Measurements from ENCODE around the gene CFAP20DC. TPM values are rescaled to one million over a fixed set of nuclear protein-coding genes. Genes with fewer than 3 reads are reported as not detected.
A peak's percentile ranks its signal among the peaks of the same experiment; 100 is the strongest.

CFAP20DC gene
- total and polyA plus RNA-seq, 4 donors, result 0.98 to 2.1 (median 1.5) TPM

DNA sequence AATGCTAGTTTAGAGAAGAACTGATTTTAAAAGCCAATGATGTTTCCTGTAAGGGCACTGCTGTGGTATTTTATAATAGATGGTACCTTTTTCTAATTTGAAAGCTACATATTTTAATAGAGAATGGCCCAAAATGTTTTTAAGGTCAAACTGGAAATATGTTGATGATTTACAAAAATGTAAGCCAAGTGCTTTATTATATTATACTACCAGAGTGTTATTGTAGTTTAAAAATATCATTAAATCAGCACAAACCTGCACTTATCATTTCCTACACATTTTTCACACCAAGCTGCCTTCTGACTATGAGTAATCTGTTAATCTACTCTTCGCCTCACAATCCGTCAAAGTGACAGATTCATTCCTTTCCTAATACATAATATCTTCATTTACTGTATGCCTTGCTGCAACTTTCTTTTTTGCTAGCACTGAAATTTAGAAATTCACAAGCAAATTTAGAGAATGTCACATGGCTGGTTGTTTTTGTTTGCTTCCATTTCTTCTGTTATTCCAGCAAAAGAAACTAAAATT, 256.8 kb downstream of the CFAP20DC start:
- H3K9ac ChIP-seq (ENCODE audit: low read depth in 1 of 2, low read length in 2 of 2), result no peak overlapping the region
- no peaks in the 10 kb centered on the region for H3K9me3 ChIP-seq (ENCODE audit: control insufficient read depth in 4 of 4, low read length in 3 of 4)
- H3K4me3 ChIP-seq (ENCODE audit: low read depth in 1 of 3, low read length in 3 of 3), result no peak overlapping the region
- peaks cover 0 to 2% (median 0%) of the 10 kb centered on the region in 4 donors for H3K36me3 ChIP-seq (ENCODE audit: control insufficient read depth in 4 of 4, insufficient read depth in 3 of 4, low read depth in 1 of 4, low read length in 3 of 4)
- H3K27ac ChIP-seq (ENCODE audit: low read depth in 1 of 2, low read length in 2 of 2), result peak overlapping the region in 1 of 2 donors; percentile 66
- DNase-seq (ENCODE audit: low spot score), result no peak
- peaks cover 0 to 5% (median 0%) of the 10 kb centered on the region in 4 donors for H3K4me1 ChIP-seq (ENCODE audit: control insufficient read depth in 4 of 4, insufficient read depth in 4 of 4, low read length in 3 of 4)
- TF ChIP-seq, protein P1, sequence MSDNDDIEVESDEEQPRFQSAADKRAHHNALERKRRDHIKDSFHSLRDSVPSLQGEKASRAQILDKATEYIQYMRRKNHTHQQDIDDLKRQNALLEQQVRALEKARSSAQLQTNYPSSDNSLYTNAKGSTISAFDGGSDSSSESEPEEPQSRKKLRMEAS (IDR thresholded peaks at IDR 0.05), result no peak
- no peak for TF ChIP-seq YY1 (IDR thresholded peaks at IDR 0.05)
- TF ChIP-seq NR2F2 (IDR thresholded peaks at IDR 0.05), result no peak
- TF ChIP-seq, protein P2, sequence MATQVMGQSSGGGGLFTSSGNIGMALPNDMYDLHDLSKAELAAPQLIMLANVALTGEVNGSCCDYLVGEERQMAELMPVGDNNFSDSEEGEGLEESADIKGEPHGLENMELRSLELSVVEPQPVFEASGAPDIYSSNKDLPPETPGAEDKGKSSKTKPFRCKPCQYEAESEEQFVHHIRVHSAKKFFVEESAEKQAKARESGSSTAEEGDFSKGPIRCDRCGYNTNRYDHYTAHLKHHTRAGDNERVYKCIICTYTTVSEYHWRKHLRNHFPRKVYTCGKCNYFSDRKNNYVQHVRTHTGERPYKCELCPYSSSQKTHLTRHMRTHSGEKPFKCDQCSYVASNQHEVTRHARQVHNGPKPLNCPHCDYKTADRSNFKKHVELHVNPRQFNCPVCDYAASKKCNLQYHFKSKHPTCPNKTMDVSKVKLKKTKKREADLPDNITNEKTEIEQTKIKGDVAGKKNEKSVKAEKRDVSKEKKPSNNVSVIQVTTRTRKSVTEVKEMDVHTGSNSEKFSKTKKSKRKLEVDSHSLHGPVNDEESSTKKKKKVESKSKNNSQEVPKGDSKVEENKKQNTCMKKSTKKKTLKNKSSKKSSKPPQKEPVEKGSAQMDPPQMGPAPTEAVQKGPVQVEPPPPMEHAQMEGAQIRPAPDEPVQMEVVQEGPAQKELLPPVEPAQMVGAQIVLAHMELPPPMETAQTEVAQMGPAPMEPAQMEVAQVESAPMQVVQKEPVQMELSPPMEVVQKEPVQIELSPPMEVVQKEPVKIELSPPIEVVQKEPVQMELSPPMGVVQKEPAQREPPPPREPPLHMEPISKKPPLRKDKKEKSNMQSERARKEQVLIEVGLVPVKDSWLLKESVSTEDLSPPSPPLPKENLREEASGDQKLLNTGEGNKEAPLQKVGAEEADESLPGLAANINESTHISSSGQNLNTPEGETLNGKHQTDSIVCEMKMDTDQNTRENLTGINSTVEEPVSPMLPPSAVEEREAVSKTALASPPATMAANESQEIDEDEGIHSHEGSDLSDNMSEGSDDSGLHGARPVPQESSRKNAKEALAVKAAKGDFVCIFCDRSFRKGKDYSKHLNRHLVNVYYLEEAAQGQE (IDR thresholded peaks at IDR 0.05), result no peak
- H3K27me3 ChIP-seq (ENCODE audit: control insufficient read depth in 4 of 4, insufficient read depth in 4 of 4, low read length in 3 of 4), result no peaks in the 10 kb centered on the region
- WGBS, result 85% methylated on average over 2 of the region's 2 CpGs

DNA sequence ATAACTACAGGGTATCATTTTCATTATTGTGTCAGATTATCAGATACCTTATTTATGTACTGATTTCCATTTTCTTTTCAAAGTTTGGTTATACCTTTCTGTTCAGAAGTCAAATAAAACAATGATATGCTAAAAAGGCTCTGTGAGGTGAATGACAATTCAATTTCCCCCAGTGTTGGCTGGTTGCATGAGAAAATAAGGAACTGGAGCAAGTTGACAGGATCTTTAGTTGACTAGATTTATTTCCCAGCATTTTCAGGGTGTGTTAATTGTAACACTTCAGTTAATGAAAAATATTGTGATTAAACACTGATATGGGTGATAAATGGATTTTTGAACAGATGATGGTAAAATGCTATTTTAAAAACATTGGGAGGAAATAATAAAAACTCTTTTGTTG, 260.4 kb downstream of the CFAP20DC start:
- no peak for DNase-seq (ENCODE audit: low spot score)
- TF ChIP-seq, protein P1 (IDR thresholded peaks at IDR 0.05), result no peak
- TF ChIP-seq, protein P3, sequence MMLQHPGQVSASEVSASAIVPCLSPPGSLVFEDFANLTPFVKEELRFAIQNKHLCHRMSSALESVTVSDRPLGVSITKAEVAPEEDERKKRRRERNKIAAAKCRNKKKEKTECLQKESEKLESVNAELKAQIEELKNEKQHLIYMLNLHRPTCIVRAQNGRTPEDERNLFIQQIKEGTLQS (IDR thresholded peaks at IDR 0.05), result no peak
- TF ChIP-seq, protein P4, sequence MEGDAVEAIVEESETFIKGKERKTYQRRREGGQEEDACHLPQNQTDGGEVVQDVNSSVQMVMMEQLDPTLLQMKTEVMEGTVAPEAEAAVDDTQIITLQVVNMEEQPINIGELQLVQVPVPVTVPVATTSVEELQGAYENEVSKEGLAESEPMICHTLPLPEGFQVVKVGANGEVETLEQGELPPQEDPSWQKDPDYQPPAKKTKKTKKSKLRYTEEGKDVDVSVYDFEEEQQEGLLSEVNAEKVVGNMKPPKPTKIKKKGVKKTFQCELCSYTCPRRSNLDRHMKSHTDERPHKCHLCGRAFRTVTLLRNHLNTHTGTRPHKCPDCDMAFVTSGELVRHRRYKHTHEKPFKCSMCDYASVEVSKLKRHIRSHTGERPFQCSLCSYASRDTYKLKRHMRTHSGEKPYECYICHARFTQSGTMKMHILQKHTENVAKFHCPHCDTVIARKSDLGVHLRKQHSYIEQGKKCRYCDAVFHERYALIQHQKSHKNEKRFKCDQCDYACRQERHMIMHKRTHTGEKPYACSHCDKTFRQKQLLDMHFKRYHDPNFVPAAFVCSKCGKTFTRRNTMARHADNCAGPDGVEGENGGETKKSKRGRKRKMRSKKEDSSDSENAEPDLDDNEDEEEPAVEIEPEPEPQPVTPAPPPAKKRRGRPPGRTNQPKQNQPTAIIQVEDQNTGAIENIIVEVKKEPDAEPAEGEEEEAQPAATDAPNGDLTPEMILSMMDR (IDR thresholded peaks at IDR 0.05; ENCODE audit: low read depth, low read length, missing input control), result no peak
- TF ChIP-seq SP1 (IDR thresholded peaks at IDR 0.05) (no peak), RAD21 (IDR thresholded peaks at IDR 0.05) (no peak), YY1 (IDR thresholded peaks at IDR 0.05) (no peak), FOXA2 (IDR thresholded peaks at IDR 0.05) (no peak), NR2F2 (IDR thresholded peaks at IDR 0.05) (no peak), HNF4G (IDR thresholded peaks at IDR 0.05) (no peak), TAF1 (conservative IDR thresholded peaks at IDR 0.05) (no peak), EGR1 (IDR thresholded peaks at IDR 0.05; ENCODE audit: low read depth in 2 of 2) (no peak), GABPA (IDR thresholded peaks at IDR 0.05 in 1 of 2, conservative IDR thresholded peaks at IDR 0.05 in 1 of 2) (no peak), JUND (IDR thresholded peaks at IDR 0.05) (no peak), HNF4A (conservative IDR thresholded peaks at IDR 0.05) (no peak), RXRA (IDR thresholded peaks at IDR 0.05) (no peak), FOXA1 (IDR thresholded peaks at IDR 0.05) (no peak)
- TF ChIP-seq, protein P5, sequence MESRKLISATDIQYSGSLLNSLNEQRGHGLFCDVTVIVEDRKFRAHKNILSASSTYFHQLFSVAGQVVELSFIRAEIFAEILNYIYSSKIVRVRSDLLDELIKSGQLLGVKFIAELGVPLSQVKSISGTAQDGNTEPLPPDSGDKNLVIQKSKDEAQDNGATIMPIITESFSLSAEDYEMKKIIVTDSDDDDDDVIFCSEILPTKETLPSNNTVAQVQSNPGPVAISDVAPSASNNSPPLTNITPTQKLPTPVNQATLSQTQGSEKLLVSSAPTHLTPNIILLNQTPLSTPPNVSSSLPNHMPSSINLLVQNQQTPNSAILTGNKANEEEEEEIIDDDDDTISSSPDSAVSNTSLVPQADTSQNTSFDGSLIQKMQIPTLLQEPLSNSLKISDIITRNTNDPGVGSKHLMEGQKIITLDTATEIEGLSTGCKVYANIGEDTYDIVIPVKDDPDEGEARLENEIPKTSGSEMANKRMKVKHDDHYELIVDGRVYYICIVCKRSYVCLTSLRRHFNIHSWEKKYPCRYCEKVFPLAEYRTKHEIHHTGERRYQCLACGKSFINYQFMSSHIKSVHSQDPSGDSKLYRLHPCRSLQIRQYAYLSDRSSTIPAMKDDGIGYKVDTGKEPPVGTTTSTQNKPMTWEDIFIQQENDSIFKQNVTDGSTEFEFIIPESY (IDR thresholded peaks at IDR 0.05), result no peak
- TF ChIP-seq, protein P2 (IDR thresholded peaks at IDR 0.05), result no peak
- no peak overlapping the region for H3K4me3 ChIP-seq (ENCODE audit: low read depth in 1 of 3, low read length in 3 of 3)
- H3K27me3 ChIP-seq (ENCODE audit: control insufficient read depth in 4 of 4, insufficient read depth in 4 of 4, low read length in 3 of 4), result no peaks in the 10 kb centered on the region
- no peak overlapping the region for H3K27ac ChIP-seq (ENCODE audit: low read depth in 1 of 2, low read length in 2 of 2)
- H3K36me3 ChIP-seq (ENCODE audit: control insufficient read depth in 4 of 4, insufficient read depth in 3 of 4, low read depth in 1 of 4, low read length in 3 of 4), result peaks cover 0 to 2% (median 0%) of the 10 kb centered on the region in 4 donors
- no peaks in the 10 kb centered on the region for H3K9me3 ChIP-seq (ENCODE audit: control insufficient read depth in 4 of 4, low read length in 3 of 4)
- H3K4me1 ChIP-seq (ENCODE audit: control insufficient read depth in 4 of 4, insufficient read depth in 4 of 4, low read length in 3 of 4), result peaks cover 0 to 2% (median 0%) of the 10 kb centered on the region in 4 donors
- H3K9ac ChIP-seq (ENCODE audit: low read depth in 1 of 2, low read length in 2 of 2), result no peak overlapping the region
